Thoracic aorta (tissue), 2 donors: ENCODE data around the gene KAT14. TPM values are rescaled to one million over a fixed set of nuclear protein-coding genes. Genes with fewer than 3 reads are reported as not detected.

Experiments used
- total RNA-seq, 2 donors: library from RNA; depleted of rRNA; stranded (reverse); fragments of >200 nt; gene quantifications; one replicate each; pipeline versions ENCODE4 v1.1.0 to v1.2.3, GENCODE V29; 2016

Gene KAT14
- total RNA-seq, 2 donors from 2014 or later = 7.7 to 11.7 TPM

Other genes starting within 250 kb of the KAT14 start
- 100 to 1,000 TPM in 1 of 2 donors, 10 to 100 TPM in 1; 63.0 to 112 TPM for gene SNX5, start 169.1 kb upstream of the KAT14 start, total RNA-seq
- gene MGME1, start 168.8 kb upstream of the KAT14 start, total RNA-seq = 1 to 10 TPM; 7.4 to 8.8 TPM
- under 1 TPM in 1 of 2 donors, not detected in 1; 0.71 TPM for gene OVOL2, start 79.9 kb upstream of the KAT14 start, total RNA-seq
- gene PET117, start within 50 bp of the KAT14 start, total RNA-seq = 10 to 100 TPM in 1 of 2 donors, 1 to 10 TPM in 1; 4.9 to 25.5 TPM
- 10 to 100 TPM in 1 of 2 donors, 1 to 10 TPM in 1; 9.1 to 13.7 TPM for gene ZNF133, start 150.7 kb downstream of the KAT14 start, total RNA-seq